ENCODE measurements around the gene C2CD3. TPM values are rescaled to one million over a fixed set of nuclear protein-coding genes. Genes with fewer than 3 reads are reported as not detected.

Gene C2CD3
- polyA plus RNA-seq, 3 donors: 21.2 to 26.8 (median 25.7) TPM

- DNase-seq: peak; percentile 90
These were observed 187.6 kb downstream of the C2CD3 start for GRCh38 chr11:73982990-73983740.

GRCh38 chr11:73982595-73982989, 188.2 kb downstream of the C2CD3 start, which contains the start of gene UCP2:
TSS of gene UCP2 (minus strand) at chr11:73982843. CDS start at chr11:73978378, 4,465 bp downstream.
- peak; percentile 78 for DNase-seq

GRCh38 chr11:73981051-73981805, 189.6 kb downstream of the C2CD3 start:
- DNase-seq: no peak

- peak; percentile 57 for DNase-seq
These were observed 190.5 kb downstream of the C2CD3 start for GRCh38 chr11:73980001-73980961.

DNA sequence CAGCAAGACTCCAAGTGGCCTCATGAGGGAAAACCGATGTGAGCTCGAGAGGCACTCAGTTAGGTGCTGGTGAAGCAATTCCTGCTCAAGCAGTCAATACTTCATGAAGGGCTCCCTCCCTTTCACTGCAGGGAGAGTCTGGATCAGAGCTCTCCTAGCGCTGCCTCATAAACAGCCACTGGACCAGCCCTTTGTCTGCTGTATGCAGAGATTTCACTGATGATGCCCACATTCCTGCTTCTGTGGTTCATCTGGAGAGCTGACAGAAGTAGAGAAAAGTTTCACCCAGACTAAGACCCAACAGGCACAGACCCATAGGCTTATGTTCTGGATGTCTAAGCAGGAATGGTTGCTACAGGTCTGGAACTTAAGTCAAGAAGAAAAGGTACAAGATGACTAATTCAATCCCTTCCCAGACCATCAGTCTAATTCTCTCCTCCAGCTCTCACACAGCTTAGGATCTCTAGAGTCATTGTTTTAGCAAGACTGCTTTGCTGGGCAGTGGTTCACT, 192.2 kb downstream of the C2CD3 start:
- no peak for DNase-seq

DNA sequence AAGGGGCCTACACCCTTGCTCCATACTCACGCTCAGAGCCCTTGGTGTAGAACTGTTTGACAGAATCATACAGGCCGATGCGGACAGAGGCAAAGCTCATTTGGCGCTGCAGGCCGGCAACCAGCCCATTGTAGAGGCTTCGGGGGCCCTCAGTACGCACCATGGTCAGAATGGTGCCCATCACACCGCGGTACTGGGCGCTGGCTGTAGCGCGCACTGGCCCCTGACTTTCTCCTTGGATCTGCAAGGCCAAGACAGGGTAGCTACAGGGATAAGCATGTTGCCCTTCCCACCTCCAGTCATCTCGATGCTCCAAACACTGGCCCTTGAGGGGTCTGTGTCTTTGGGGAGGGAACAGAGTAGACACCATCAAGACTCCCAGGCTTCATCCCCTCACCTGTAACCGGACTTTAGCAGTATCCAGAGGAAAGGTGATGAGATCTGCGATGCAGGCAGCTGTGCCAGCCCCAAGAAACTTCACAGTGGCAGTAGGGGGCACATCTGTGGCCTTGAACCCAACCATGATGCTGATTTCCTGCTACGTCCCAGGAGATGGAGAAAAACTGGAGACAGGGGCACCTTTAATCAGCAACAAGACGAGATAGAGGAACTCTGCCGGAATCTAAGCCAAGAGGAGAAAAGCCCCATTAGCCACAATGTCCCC, 192.8 kb downstream of the C2CD3 start:
- no peak for DNase-seq

- DNase-seq: no peak
These were observed 194.2 kb downstream of the C2CD3 start for GRCh38 chr11:73976451-73977151.

- no peak for DNase-seq
These were observed 195.4 kb downstream of the C2CD3 start for GRCh38 chr11:73975479-73975757.

DNA sequence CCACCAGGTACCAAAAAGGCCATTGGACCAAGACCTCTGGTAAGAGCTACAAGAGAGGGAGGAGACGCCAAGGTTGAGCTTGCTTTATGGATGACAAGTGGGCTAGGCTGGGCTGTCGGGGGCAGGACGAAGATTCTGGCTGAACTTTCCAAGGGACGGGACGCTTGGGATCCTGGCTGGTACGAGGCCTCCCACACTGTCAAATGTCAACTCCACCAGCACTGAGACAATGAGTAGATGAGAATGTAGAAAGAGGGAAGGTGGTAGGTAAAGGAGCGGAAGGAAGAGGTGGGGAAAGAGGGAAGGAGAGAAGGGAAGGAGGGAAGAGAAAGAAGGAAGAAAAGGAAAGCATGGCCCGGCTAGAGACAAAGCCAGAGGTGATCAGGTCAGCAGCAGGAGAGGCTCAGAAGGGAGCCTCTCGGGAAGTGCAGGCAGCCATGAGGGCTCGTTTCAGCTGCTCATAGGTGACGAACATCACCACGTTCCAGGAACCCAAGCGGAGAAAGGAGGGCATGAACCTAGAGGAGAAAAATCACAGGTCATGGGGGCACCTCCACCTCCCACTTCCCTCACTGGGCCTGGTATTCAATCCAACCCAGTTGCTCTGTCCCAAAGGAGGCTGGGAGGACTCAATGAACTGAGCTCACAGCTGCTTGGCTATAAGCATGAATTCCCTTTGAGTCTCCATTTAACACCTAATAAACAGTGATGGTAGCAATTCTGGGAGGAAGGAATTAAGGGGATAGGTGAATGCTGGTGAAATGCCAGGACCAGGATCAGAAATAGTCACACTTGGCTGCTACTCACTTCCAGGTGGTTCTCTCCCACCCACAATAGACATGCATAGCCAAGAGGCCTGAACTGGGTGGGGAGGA, 196.0 kb downstream of the C2CD3 start:
- no peak for DNase-seq

DNA sequence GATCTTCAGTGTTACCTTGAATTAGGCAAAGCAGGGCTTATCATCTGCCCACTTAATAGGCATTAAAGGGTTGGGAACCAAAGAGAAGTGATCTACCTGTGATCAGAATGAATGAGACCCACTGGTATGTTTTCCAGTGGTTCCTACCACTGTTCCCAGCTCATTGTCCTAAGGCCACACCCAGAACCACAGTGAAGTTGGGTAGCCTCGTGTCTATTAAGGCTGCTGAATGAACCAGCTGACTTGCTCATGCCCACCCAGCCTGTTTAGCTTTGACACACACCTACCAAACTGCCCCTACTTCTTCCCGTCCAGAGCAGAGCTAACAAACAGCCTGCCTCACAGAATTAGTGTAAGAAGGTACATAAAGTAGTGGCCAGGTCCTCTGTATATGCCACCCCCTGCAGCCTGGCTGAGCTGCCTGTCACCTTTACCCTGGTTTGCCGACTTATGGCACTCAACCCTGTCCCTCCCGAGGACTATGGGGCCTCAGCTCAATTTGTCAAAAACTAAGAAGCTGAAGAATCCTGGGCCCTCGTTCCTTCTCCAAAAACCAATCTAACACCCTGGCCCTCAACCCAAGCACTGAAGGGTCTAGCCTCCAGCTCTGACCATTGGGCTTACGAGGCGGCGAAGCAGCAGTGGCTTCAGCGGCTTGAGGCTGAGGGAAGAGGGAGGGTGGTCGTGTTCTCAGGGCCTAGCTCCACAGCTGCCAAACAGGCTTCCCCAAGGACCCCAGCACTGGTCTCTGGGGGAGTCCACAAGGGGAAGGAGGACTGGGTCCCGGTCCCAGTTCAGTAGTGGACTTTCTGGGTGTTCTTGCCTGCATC, 198.0 kb downstream of the C2CD3 start:
- DNase-seq: no peak

- no peak for DNase-seq
These were observed 198.6 kb downstream of the C2CD3 start for GRCh38 chr11:73972187-73972586.

DNA sequence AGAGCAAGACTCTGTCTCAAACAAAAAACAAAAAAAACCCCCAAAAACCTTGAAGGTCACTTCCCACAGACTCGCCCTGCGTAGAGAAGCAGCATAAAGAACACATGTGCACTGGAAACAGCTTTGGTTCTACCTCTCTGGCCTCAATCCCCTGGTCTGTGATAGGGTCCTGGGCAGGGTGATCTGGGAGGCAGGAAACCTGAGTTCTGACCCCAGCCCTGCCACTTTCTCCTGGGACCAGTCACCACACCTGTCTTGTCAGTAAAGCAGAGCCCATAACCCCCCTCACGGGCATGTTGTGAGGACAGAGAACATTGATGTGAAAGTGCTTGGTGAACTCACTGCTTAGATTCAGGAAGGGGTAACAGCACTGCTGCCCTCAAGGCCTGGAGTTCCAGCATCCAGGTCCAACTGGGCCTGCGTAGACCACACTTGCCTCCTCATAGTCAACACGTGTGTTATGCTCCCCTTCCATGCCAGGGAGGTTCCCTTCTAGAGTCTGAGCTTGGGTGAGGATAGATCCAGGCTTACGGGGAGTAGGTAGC, 199.6 kb downstream of the C2CD3 start:
- no peak for DNase-seq

DNA sequence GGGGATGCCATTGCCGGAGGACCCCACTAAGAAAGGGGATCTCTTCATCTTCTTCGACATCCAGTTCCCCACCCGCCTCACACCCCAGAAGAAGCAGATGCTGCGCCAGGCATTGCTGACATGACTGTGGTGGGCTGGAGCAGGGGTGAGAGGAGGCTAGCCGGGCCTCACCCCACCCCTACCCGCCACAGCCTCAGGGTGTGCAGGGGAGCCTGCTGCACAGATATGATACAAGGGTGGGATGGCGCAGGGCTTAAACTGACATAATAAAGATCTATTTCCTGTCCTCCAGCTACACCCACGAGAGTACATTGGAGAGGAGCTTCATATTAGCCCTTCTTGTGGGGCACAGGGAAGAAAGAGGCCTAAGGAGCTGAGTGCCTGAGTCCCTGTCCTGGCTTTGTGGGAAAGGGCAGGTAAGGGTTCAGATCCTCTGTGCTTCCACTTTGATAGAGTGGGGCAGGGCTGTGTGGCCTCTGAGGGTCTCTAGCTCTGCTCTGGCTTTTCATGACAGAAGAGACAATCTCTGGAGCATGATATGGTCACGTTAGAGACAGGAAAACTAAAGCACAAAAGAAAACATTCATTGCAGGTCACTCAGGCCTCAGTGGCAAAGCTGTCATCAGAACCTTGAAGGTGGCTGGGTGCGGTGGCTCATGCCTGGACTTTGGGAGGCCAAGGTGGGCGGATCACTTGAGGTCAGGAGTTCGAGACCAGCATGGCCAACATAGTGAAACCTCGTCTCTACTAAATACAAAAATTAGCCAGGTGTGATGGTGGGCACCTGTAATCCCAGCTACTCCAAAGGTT, 200.6 kb downstream of the C2CD3 start:
- DNase-seq: no peak

DNA sequence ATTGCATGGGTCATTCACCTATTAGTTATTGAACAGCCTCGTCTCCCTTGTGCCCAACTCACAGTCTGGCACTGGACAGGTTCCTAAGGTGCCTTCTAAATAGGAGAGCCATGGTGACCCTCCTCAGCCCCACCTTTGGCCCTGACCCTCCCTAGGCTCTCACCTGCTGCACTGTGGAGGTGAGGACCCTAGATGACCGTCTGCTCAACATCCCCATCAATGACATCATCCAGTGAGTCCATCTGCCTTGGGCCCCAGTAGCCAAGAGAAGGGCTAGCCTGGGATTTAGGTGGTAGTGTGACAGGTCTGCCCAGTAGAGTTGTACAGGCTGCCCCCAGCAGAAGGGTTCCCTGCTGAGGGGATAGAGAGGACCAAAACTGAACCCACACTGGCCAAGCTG, 201.7 kb downstream of the C2CD3 start:
- DNase-seq: no peak

GRCh38 chr11:73968356-73968966, 202.3 kb downstream of the C2CD3 start:
- DNase-seq: no peak

- DNase-seq: no peak
These were observed 205.1 kb downstream of the C2CD3 start for GRCh38 chr11:73965764-73966121.

DNA sequence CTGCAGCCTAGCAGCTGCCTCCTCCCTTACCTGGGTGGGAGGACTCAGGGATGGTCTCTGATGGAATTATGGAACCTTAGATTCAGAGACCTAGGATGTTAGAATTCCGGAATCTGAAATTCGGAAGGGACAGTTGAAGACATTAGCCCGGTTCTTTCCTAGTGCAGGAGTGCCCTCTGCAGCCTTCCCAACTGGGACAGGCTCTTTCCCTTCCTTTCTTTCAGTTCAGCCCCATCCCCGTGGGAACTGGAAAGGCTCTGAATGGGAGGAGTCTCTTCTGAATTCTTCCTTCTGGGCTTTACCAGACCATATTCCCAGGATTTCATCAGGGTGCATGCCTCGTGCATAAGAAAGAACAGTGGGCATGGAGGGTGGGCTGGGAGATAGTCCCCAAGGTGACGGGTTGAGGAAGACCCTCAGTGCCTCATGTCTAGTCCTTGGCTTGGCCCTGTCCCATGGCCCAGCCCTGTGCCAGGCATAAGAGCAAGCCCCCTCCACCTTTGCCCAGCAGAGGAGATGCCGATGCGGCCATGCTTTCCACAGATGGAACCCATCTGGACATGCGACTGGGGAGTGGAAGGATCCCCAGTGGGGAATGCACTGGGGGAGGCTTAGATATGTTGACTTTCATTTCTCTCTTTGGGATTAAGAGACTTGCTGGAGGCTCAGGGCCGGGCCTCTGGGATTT, 205.6 kb downstream of the C2CD3 start:
- DNase-seq: no peak

All from renal pelvis (tissue), 4 donors.